ENCODE measurements around the gene SSU72.
A peak's percentile ranks its signal among the peaks of the same experiment; 100 is the strongest.
"Not testable (repeated sequence)": the region's sequence is repeated elsewhere in the genome, so short reads cannot be mapped to it uniquely, and the experiment has no call there.

The SSU72 gene

GRCh38 chr1:1505366-1505798 is 69.3 kb downstream of the SSU72 start:
- DNase-seq (ENCODE audit: low spot score) = not testable (repeated sequence)

- DNase-seq (ENCODE audit: low spot score) = peak; percentile 46
Measured at GRCh38 chr1:1504777-1505365, 69.8 kb downstream of the SSU72 start.

GRCh38 chr1:1495461-1495975 is 79.1 kb downstream of the SSU72 start:
- peak; percentile 18 for DNase-seq (ENCODE audit: low spot score)

GRCh38 chr1:1494311-1494710 is 80.4 kb downstream of the SSU72 start:
- DNase-seq (ENCODE audit: low spot score) = not testable (repeated sequence)
